T-helper 17 cell (primary cell): ENCODE measurements around the gene SLC34A3. TPM values are rescaled to one million over a fixed set of nuclear protein-coding genes. Genes with fewer than 3 reads are reported as not detected.

Source experiments
- ATAC-seq: fragments of 150-1000 bp; cut with Tn5 transposase; 2 replicates; pipeline ENCODE4 v1.10.0; 2021; ENCODE audit warnings: mild to moderate bottlenecking, moderate library complexity
- DNase-seq, 3 donors: peaks; one replicate each; pipeline versions ENCODE4 v3.0.0 to v3.0.0-alpha.2; 2020 to 2021
- H3K9me3 ChIP-seq: one replicate; pipeline ENCODE4 v1.7.0; 2013; ENCODE audit warnings: low read length, mild to moderate bottlenecking; ENCODE audit not compliant: control insufficient read depth, poor library complexity, severe bottlenecking
- H3K27ac Mint-ChIP-seq: one replicate; pipeline ENCODE4 v1.8.0; 2022; ENCODE audit warnings: mild to moderate bottlenecking, moderate library complexity, mixed read lengths
- H3K27me3 Mint-ChIP-seq: one replicate; pipeline ENCODE4 v1.8.0; 2022; ENCODE audit warnings: mixed read lengths
- H3K36me3 Mint-ChIP-seq: one replicate; pipeline ENCODE4 v1.8.0; 2022; ENCODE audit warnings: low read depth, mixed read lengths
- H3K4me1 Mint-ChIP-seq: one replicate; pipeline ENCODE4 v1.8.0; 2022; ENCODE audit warnings: mild to moderate bottlenecking, mixed read lengths
- H3K4me3 Mint-ChIP-seq: one replicate; pipeline ENCODE4 v1.8.0; 2022; ENCODE audit warnings: mild to moderate bottlenecking, moderate library complexity, mixed read lengths
- total RNA-seq, 4 donors: library from RNA in 2 of 4; stranded (reverse) in 2 of 4; gene quantifications; one replicate each; pipeline ENCODE4 v1.2.3 and lab custom pipeline; 2022 to 2026

Gene SLC34A3
- total RNA-seq, 2 donors from 2014 or later = not detected

GRCh38 chr9:137200311-137201204 is 30.1 kb upstream of the SLC34A3 start, which contains the start of gene TPRN:
TSS of gene TPRN (minus strand) at chr9:137200741. CDS start at chr9:137200711, 30 bp downstream.
- ATAC-seq (peak; percentile 97), DNase-seq (peak; percentile 96 to 97 (median 96))
- peak within 1 kb of the TSS; percentile 79 for H3K27ac Mint-ChIP-seq
- peak within 1 kb of the TSS; percentile 91 for H3K4me3 Mint-ChIP-seq
- H3K4me1 Mint-ChIP-seq = peaks cover 19% of the 10 kb centered on the region
- H3K36me3 Mint-ChIP-seq = no peaks in the 10 kb centered on the region
- no peaks in the 10 kb centered on the region for H3K9me3 ChIP-seq
- H3K27me3 Mint-ChIP-seq = no peaks in the 10 kb centered on the region

GRCh38 chr9:137201205-137201868 is 29.4 kb upstream of the SLC34A3 start:
- H3K4me3 Mint-ChIP-seq = peak overlapping the region; percentile 91
- peak overlapping the region; percentile 79 for H3K27ac Mint-ChIP-seq
- no peaks in the 10 kb centered on the region for H3K27me3 Mint-ChIP-seq
- H3K9me3 ChIP-seq = no peaks in the 10 kb centered on the region
- H3K4me1 Mint-ChIP-seq = peaks cover 24% of the 10 kb centered on the region
- no peak for DNase-seq
- no peaks in the 10 kb centered on the region for H3K36me3 Mint-ChIP-seq
- no peak for ATAC-seq

DNA sequence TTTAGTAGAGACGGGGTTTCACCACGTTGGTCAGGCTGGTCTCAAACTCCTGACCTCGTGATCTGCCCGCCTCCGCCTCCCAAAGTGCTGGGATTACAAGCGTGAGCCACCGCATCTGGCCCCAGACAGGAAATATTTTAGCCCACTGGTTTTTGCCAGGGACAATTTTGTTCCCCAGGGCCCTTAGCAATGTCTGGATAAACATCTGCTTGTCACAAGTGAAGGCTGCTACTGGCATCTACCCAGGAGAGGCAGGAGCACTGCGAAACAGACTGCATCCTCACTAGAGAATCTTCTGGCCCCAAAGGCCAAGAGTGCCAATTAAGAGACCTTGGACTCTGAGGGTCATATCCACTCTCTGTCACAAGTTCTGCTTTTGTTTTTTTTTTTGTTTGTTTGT is 27.7 kb upstream of the SLC34A3 start:
- H3K27ac Mint-ChIP-seq = peak overlapping the region; percentile 61
- H3K27me3 Mint-ChIP-seq = no peaks in the 10 kb centered on the region
- no peaks in the 10 kb centered on the region for H3K9me3 ChIP-seq
- peaks cover 5% of the 10 kb centered on the region for H3K36me3 Mint-ChIP-seq
- no peak overlapping the region for H3K4me3 Mint-ChIP-seq
- no peak for ATAC-seq
- no peak for DNase-seq
- peaks cover 36% of the 10 kb centered on the region for H3K4me1 Mint-ChIP-seq

- DNase-seq = no peak
- peaks cover 5% of the 10 kb centered on the region for H3K36me3 Mint-ChIP-seq
- no peak for ATAC-seq
- H3K27ac Mint-ChIP-seq = peak overlapping the region; percentile 93
- no peaks in the 10 kb centered on the region for H3K27me3 Mint-ChIP-seq
- H3K4me3 Mint-ChIP-seq = peak overlapping the region; percentile 91
- H3K4me1 Mint-ChIP-seq = peaks cover 36% of the 10 kb centered on the region
- H3K9me3 ChIP-seq = no peaks in the 10 kb centered on the region
Measured at GRCh38 chr9:137204731-137205125, 26.0 kb upstream of the SLC34A3 start.

GRCh38 chr9:137205126-137206069 is 25.3 kb upstream of the SLC34A3 start, which contains the start of the genes NDOR1 and TMEM203:
TSS of gene NDOR1 (plus strand) at chr9:137205700. CDS start at chr9:137205778, 78 bp downstream.
TSS of gene TMEM203 (minus strand) at chr9:137205648. CDS start at chr9:137205414, 234 bp downstream.
- H3K27ac Mint-ChIP-seq = peak within 1 kb of the TSS; percentile 93
- peak; percentile 53 for ATAC-seq
- H3K27me3 Mint-ChIP-seq = no peaks in the 10 kb centered on the region
- peaks cover 36% of the 10 kb centered on the region for H3K4me1 Mint-ChIP-seq
- DNase-seq = peak; percentile 86 to 93 (median 88)
- H3K36me3 Mint-ChIP-seq = peaks cover 5% of the 10 kb centered on the region
- peak within 1 kb of the TSS; percentile 91 for H3K4me3 Mint-ChIP-seq
- H3K9me3 ChIP-seq = no peaks in the 10 kb centered on the region

GRCh38 chr9:137206602-137207001 is 24.1 kb upstream of the SLC34A3 start:
- peak overlapping the region; percentile 91 for H3K4me3 Mint-ChIP-seq
- DNase-seq (no peak), ATAC-seq (no peak)
- no peaks in the 10 kb centered on the region for H3K27me3 Mint-ChIP-seq
- peak overlapping the region; percentile 93 for H3K27ac Mint-ChIP-seq
- no peaks in the 10 kb centered on the region for H3K9me3 ChIP-seq
- peaks cover 29% of the 10 kb centered on the region for H3K4me1 Mint-ChIP-seq
- peaks cover 5% of the 10 kb centered on the region for H3K36me3 Mint-ChIP-seq

GRCh38 chr9:137211532-137211931 is 19.2 kb upstream of the SLC34A3 start:
- peaks cover 12% of the 10 kb centered on the region for H3K4me1 Mint-ChIP-seq
- H3K4me3 Mint-ChIP-seq = no peak overlapping the region
- H3K27ac Mint-ChIP-seq = peak overlapping the region; percentile 68
- no peaks in the 10 kb centered on the region for H3K27me3 Mint-ChIP-seq
- ATAC-seq = no peak
- peaks cover 5% of the 10 kb centered on the region for H3K36me3 Mint-ChIP-seq
- no peaks in the 10 kb centered on the region for H3K9me3 ChIP-seq
- DNase-seq = no peak

DNA sequence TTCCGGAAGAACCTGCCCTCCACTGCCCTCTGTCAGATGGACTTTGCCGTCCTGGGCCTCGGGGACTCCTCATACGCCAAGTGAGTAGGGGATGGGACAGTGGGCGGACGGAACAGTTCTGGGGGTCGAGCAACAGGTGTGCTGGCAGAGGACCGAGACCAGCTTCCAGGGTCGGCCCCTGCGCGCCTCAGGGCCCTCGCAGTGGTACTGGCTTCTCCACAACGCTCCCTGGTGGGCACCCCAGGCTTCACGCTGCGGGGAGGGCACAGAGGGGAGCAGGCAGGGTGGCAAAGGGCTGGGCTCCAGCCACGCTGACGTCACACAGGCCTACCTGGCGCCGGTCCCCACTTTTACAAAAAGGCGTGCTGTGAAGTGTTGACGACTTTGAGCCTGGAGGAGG is 18.2 kb upstream of the SLC34A3 start:
- Mint-ChIP-seq H3K4me1 (peaks cover 2% of the 10 kb centered on the region), H3K36me3 (peaks cover under 1% of the 10 kb centered on the region), H3K27ac (no peak overlapping the region), H3K27me3 (no peaks in the 10 kb centered on the region), H3K4me3 (no peak overlapping the region)
- DNase-seq (no peak), ATAC-seq (no peak)
- no peaks in the 10 kb centered on the region for H3K9me3 ChIP-seq

GRCh38 chr9:137213160-137214060 is 17.3 kb upstream of the SLC34A3 start:
- H3K9me3 ChIP-seq = no peaks in the 10 kb centered on the region
- ATAC-seq = no peak
- H3K27ac Mint-ChIP-seq = no peak overlapping the region
- no peaks in the 10 kb centered on the region for H3K27me3 Mint-ChIP-seq
- no peak overlapping the region for H3K4me3 Mint-ChIP-seq
- no peaks in the 10 kb centered on the region for H3K36me3 Mint-ChIP-seq
- DNase-seq = no peak
- H3K4me1 Mint-ChIP-seq = peaks cover 1% of the 10 kb centered on the region

- no peaks in the 10 kb centered on the region for H3K27me3 Mint-ChIP-seq
- H3K4me3 Mint-ChIP-seq = no peak overlapping the region
- no peak for ATAC-seq
- H3K27ac Mint-ChIP-seq = no peak overlapping the region
- no peaks in the 10 kb centered on the region for H3K36me3 Mint-ChIP-seq
- no peaks in the 10 kb centered on the region for H3K9me3 ChIP-seq
- H3K4me1 Mint-ChIP-seq = no peaks in the 10 kb centered on the region
- no peak for DNase-seq
Measured at GRCh38 chr9:137214620-137215019, 16.1 kb upstream of the SLC34A3 start.

GRCh38 chr9:137215196-137215986 is 15.3 kb upstream of the SLC34A3 start:
- Mint-ChIP-seq H3K27ac (no peak overlapping the region), H3K27me3 (no peaks in the 10 kb centered on the region), H3K4me3 (no peak overlapping the region), H3K4me1 (no peaks in the 10 kb centered on the region), H3K36me3 (no peaks in the 10 kb centered on the region)
- ATAC-seq (no peak), DNase-seq (no peak)
- no peaks in the 10 kb centered on the region for H3K9me3 ChIP-seq
